Sigmoid colon (tissue), 4 donors: Measurements from ENCODE around the gene TNNT1.

Experiments used
- EP300 ChIP-seq, 4 donors: sonication (generic); formaldehyde crosslinking; IDR thresholded peaks; one replicate each; pipeline ENCODE4 v1.6.1; 2017; ENCODE audit warnings: antibody characterized with exemption in 4 of 4
- POLR2AphosphoS5 ChIP-seq, 4 donors: sonication (generic); formaldehyde crosslinking; IDR thresholded peaks; one replicate each; pipeline ENCODE4 v1.6.1; 2017; ENCODE audit warnings: antibody characterized with exemption in 4 of 4

DNA sequence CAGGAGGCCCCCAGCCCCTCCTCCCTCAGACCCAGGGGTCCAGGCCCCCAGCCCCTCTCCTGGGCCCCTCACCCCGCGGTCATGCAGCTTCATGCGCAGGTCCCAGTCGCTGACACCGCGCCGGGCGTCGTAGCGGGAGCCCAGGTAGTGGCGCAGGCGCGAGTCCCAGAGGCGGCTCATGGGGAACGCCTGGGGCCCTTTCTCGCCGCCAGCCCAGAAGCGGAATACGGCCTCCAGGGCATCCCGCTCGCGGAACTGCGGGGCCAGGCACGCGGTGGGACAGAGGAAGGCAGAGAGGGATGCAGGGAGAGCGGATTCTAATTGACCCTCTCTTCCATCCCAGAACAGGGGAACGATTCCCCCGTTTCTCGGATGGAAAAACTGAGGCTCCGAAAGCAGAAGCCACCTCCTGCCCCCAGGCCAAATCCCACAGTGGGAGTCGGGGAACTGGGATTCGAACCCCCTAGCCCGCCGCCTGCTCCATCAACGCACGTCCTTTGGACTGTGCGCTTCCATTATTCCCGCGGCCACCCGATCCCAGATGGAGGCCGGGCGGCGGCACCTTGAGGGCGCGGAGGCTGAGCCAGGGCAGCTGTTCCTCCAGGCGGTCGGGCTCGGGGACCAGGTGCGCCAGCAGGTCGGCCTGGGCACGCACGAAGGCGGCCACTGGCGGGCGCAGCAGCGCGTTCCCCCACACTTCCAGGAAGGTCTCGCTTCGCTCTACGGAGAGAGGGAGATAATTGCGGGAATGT lies 12.7 kb upstream of the TNNT1 start:
- TF ChIP-seq POLR2AphosphoS5 (IDR thresholded peaks at IDR 0.05) (no peak), EP300 (IDR thresholded peaks at IDR 0.05) (no peak)
